Smooth muscle cell (in vitro differentiated cells): ENCODE results near the gene BCAS3. TPM values are rescaled to one million over a fixed set of nuclear protein-coding genes. Genes with fewer than 3 reads are reported as not detected.

Source experiments
- DNase-seq: peaks from one replicate; lab custom pipeline; 2025; ENCODE audit not compliant: unreplicated experiment; lab: John Stamatoyannopoulos, UW
- H2AFZ ChIP-seq: fragments of 200-600 bp; sonication (generic); 2 replicates; pipeline ENCODE4 v1.6.0; 2016; ENCODE audit warnings: antibody characterized with exemption, low read depth, mild to moderate bottlenecking
- H3F3A ChIP-seq: fragments of 200-600 bp; sonication (generic); 2 replicates; pipeline ENCODE4 v1.6.0; 2017; ENCODE audit warnings: antibody characterized with exemption, low read depth
- H3K27ac ChIP-seq: fragments of 200-600 bp; sonication (generic); 2 replicates; pipeline ENCODE4 v1.5.1; 2016; ENCODE audit warnings: low read depth, mild to moderate bottlenecking
- H3K27me3 ChIP-seq: fragments of 200-600 bp; sonication (generic); 2 replicates; pipeline ENCODE4 v1.6.1; 2016; ENCODE audit warnings: low read depth, mild to moderate bottlenecking
- H3K36me3 ChIP-seq: fragments of 200-600 bp; sonication (generic); 2 replicates; pipeline ENCODE4 v1.5.1; 2016; ENCODE audit warnings: low read depth
- H3K4me1 ChIP-seq: fragments of 200-600 bp; sonication (generic); 2 replicates; pipeline ENCODE4 v1.5.1; 2016; ENCODE audit warnings: low read depth
- H3K4me2 ChIP-seq: fragments of 200-600 bp; sonication (generic); 2 replicates; pipeline ENCODE4 v1.6.0; 2016; ENCODE audit warnings: mild to moderate bottlenecking
- H3K4me3 ChIP-seq: fragments of 200-600 bp; sonication (generic); 2 replicates; pipeline ENCODE4 v1.5.1; 2016; ENCODE audit warnings: mild to moderate bottlenecking
- H3K79me2 ChIP-seq: fragments of 200-600 bp; sonication (generic); 2 replicates; pipeline ENCODE4 v1.6.0; 2016; ENCODE audit warnings: low read depth, mild to moderate bottlenecking
- H3K9ac ChIP-seq: fragments of 200-600 bp; sonication (generic); 2 replicates; pipeline ENCODE4 v1.6.0; 2016; ENCODE audit warnings: low read depth
- H3K9me3 ChIP-seq: fragments of 200-600 bp; sonication (generic); replicated peaks from 2 replicates; pipeline ENCODE4 v1.5.1; 2016; ENCODE audit warnings: low read depth
- H4K20me1 ChIP-seq: fragments of 200-600 bp; sonication (generic); 2 replicates; pipeline ENCODE4 v1.6.0; 2016; ENCODE audit warnings: low read depth
- WGBS: methylation state at CpG from one replicate; pipeline ENCODE4 v1.1.7; 2016; ENCODE audit warnings: low lambda C conversion rate; 5-methylcytosine and 5-hydroxymethylcytosine counted together
- polyA plus RNA-seq: library from polyadenylated mRNA; unstranded; fragments of >200 nt; fragmentation: Nextera tagmentation; extraction: Ambion mirVana; gene quantifications from 2 replicates; pipeline ENCODE4 v1.2.1, GENCODE V29; 2016
- total RNA-seq: library from RNA; depleted of rRNA; stranded (reverse); fragments of >200 nt; gene quantifications from 2 replicates; pipeline ENCODE4 v1.2.3, GENCODE V29; 2014
- TF ChIP-seq, protein P1 (sequence below): fragments of 200-600 bp; sonication (generic); IDR thresholded peaks from 2 replicates; pipeline ENCODE4 v1.5.1; 2017; ENCODE audit warnings: borderline replicate concordance, mild to moderate bottlenecking, antibody characterized with exemption; ENCODE audit not compliant: insufficient read depth, poor library complexity, severe bottlenecking

BCAS3 gene
- total and polyA plus RNA-seq, 2 experiments from 2014 or later, result 17.2 to 54.5 TPM

DNA sequence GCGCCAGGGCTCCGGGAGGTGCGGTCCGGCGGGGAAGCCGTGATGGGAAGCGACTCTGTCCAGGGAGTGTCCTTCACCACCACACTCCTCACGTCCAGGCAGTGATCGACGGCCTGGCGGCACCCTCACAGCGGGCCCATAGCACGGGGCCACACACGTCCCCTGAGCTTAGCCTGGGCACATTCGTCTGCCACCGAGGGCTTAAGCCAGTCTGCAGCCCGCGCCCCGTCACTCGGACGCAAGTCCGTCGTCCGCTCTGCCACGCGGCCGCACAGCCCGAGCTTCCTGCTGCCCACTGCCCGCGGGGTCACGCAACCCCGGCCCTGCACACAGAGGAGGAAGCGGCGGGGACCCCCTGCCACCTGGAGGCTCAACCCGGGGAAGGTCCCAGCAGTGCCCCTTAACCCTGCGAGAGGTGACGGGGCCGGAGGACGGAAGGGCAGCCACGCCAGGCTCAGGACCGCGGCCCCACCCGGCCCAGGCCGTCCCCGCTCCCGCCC lies 719.0 kb downstream of the BCAS3 start:
- DNase-seq, result no peak
- peak overlapping the region; percentile 62 for H3K27ac ChIP-seq
- WGBS, result 6% methylated on average over 42 of the region's 46 CpGs
- no peak overlapping the region for H2AFZ ChIP-seq
- H3F3A ChIP-seq, result no peaks in the 10 kb centered on the region
- peaks cover 20% of the 10 kb centered on the region for H4K20me1 ChIP-seq
- peak overlapping the region; percentile 19 for H3K9ac ChIP-seq
- H3K36me3 ChIP-seq, result no peaks in the 10 kb centered on the region
- H3K27me3 ChIP-seq, result peaks cover 11% of the 10 kb centered on the region
- TF ChIP-seq, protein P1, sequence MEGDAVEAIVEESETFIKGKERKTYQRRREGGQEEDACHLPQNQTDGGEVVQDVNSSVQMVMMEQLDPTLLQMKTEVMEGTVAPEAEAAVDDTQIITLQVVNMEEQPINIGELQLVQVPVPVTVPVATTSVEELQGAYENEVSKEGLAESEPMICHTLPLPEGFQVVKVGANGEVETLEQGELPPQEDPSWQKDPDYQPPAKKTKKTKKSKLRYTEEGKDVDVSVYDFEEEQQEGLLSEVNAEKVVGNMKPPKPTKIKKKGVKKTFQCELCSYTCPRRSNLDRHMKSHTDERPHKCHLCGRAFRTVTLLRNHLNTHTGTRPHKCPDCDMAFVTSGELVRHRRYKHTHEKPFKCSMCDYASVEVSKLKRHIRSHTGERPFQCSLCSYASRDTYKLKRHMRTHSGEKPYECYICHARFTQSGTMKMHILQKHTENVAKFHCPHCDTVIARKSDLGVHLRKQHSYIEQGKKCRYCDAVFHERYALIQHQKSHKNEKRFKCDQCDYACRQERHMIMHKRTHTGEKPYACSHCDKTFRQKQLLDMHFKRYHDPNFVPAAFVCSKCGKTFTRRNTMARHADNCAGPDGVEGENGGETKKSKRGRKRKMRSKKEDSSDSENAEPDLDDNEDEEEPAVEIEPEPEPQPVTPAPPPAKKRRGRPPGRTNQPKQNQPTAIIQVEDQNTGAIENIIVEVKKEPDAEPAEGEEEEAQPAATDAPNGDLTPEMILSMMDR, result no peak
- peak overlapping the region; percentile 97 for H3K4me2 ChIP-seq
- peak overlapping the region; percentile 77 for H3K4me3 ChIP-seq
- peaks cover 39% of the 10 kb centered on the region for H3K4me1 ChIP-seq
- H3K79me2 ChIP-seq, result peaks cover 47% of the 10 kb centered on the region
- no peaks in the 10 kb centered on the region for H3K9me3 ChIP-seq

DNA sequence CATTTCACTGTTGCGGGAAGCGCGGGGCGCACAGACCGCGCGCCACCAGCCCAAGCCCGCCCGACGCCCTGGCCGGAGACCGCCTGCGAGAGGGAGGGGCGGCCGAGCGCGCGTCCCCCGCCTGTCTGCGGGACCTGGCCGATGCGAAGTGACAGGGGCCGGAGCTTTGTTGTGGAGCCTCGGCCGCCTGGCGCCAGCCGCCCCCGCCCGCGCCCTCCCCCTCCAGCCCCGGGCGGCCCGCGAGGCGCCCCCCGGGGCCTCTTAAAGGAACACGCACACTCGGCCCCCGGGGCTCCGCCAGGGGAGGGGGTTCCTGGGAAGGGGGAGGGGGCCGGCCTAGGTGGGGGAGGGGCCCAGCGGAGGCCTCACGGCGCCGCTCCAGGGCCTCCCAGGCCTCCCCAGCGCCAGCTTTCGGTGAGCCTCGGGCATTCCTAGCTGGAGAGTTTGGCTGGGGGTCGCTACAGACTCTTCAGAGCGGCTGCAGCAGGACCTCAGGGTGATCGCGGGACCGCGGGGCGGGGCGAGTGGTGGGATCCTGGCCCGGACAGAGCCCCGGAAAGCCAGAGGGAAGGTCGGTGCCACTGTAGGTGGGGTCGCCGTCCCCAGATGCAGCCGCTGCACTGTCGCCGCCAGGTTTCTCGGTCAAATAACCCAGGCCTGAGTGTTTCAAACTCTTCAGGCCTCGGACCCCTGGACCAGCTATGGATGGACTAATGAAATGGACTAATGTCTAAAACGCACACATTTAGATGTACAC lies 719.6 kb downstream of the BCAS3 start:
- Histone ChIP-seq H3K4me3 (peak overlapping the region; percentile 77), H3K27me3 (peaks cover 16% of the 10 kb centered on the region), H3F3A (no peaks in the 10 kb centered on the region), H3K4me2 (peak overlapping the region; percentile 97), H2AFZ (no peak overlapping the region), H4K20me1 (peaks cover 26% of the 10 kb centered on the region), H3K9me3 (no peaks in the 10 kb centered on the region), H3K9ac (peak overlapping the region; percentile 19), H3K27ac (peak overlapping the region; percentile 62), H3K4me1 (peaks cover 39% of the 10 kb centered on the region), H3K79me2 (peaks cover 53% of the 10 kb centered on the region), H3K36me3 (no peaks in the 10 kb centered on the region)
- TF ChIP-seq, protein P1, result no peak
- 2% methylated on average over 19 of the region's 67 CpGs for WGBS
- DNase-seq, result no peak

DNA sequence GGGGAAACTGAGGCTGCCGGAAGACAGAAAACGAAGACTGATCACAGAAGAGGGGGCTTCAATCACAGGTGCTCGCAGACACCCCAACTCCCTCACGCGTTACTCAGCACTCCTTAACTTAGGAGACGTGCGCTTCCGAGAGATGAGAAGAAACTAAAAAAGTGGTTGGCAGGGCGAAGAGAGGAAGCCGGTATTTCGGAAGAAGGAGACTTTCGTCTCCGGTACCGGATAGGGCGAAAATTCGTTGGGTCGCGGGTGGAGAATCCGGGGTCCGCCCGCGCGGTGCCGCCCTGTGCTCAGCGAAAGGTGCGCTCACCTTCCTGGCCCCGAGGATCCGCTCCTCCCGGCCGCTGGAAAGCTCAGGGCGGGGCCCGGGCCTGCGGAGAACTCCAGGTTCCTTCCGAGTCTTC lies 721.1 kb downstream of the BCAS3 start:
- no peak overlapping the region for H2AFZ ChIP-seq
- no peak for DNase-seq
- peak overlapping the region; percentile 77 for H3K4me3 ChIP-seq
- H3K27me3 ChIP-seq, result peaks cover 31% of the 10 kb centered on the region
- H3K79me2 ChIP-seq, result peaks cover 68% of the 10 kb centered on the region
- no peaks in the 10 kb centered on the region for H3K36me3 ChIP-seq
- H3K4me1 ChIP-seq, result peaks cover 45% of the 10 kb centered on the region
- H4K20me1 ChIP-seq, result peaks cover 41% of the 10 kb centered on the region
- TF ChIP-seq, protein P1, result no peak
- peak overlapping the region; percentile 97 for H3K4me2 ChIP-seq
- H3K9ac ChIP-seq, result peak overlapping the region; percentile 41
- H3K27ac ChIP-seq, result peak overlapping the region; percentile 38
- no peaks in the 10 kb centered on the region for H3K9me3 ChIP-seq
- H3F3A ChIP-seq, result no peaks in the 10 kb centered on the region
- WGBS, result 8% methylated on average over 33 of the region's 34 CpGs
